HL-60 (cell line): ENCODE measurements around the gene CC2D2B.
"Not testable (repeated sequence)": the region's sequence is repeated elsewhere in the genome, so short reads cannot be mapped to it uniquely, and the experiment has no call there.

ENCODE experiments used
- DNase-seq, 2 experiments: peaks; one replicate each; pipeline ENCODE4 v3.0.0-alpha.2; 2010 to 2020; ENCODE audit warnings: low read depth in 1 of 2, low spot score in 1 of 2
- H3K27ac ChIP-seq: fragments of 250-450 bp; sonication (Bioruptor Pico); replicated peaks from 2 replicates; pipeline ENCODE4 v1.5.1; 2020; ENCODE audit warnings: mild to moderate bottlenecking, moderate library complexity
- H3K27me3 ChIP-seq: fragments of 250-450 bp; sonication (Bioruptor Pico); 2 replicates; pipeline ENCODE4 v1.5.1; 2021; ENCODE audit warnings: mild to moderate bottlenecking, moderate library complexity; ENCODE audit not compliant: insufficient read depth, poor library complexity, severe bottlenecking
- H3K4me3 ChIP-seq: replicated peaks from 2 replicates; pipeline ENCODE4 v1.5.1; 2011; ENCODE audit warnings: mild to moderate bottlenecking, control low read depth, low read length; ENCODE audit not compliant: insufficient read depth
- CTCF ChIP-seq: IDR thresholded peaks from one replicate; pipeline ENCODE4 v1.5.1; 2011; ENCODE audit warnings: low read length, control low read depth, inconsistent platforms; ENCODE audit not compliant: insufficient read depth
- GABPA ChIP-seq: IDR thresholded peaks from 2 replicates; pipeline ENCODE4 v1.6.1; 2012; ENCODE audit warnings: low read depth
- POLR2AphosphoS5 ChIP-seq: IDR thresholded peaks from 2 replicates; pipeline ENCODE4 v1.6.1; 2012; ENCODE audit warnings: low read depth
- SPI1 ChIP-seq: IDR thresholded peaks from 2 replicates; pipeline ENCODE4 v1.6.1; 2012; ENCODE audit warnings: low read depth, mild to moderate bottlenecking, borderline replicate concordance
- TF ChIP-seq, protein P1 (sequence below): IDR thresholded peaks from 2 replicates; pipeline ENCODE4 v1.6.1; 2012; ENCODE audit warnings: low read depth; ENCODE audit not compliant: insufficient replicate concordance

The CC2D2B gene

GRCh38 chr10:95988702-95989101, 80.9 kb downstream of the CC2D2B start:
- Histone ChIP-seq H3K27me3 (peaks cover 3% of the 10 kb centered on the region), H3K4me3 (no peak overlapping the region), H3K27ac (no peak overlapping the region)
- TF ChIP-seq, protein P1, sequence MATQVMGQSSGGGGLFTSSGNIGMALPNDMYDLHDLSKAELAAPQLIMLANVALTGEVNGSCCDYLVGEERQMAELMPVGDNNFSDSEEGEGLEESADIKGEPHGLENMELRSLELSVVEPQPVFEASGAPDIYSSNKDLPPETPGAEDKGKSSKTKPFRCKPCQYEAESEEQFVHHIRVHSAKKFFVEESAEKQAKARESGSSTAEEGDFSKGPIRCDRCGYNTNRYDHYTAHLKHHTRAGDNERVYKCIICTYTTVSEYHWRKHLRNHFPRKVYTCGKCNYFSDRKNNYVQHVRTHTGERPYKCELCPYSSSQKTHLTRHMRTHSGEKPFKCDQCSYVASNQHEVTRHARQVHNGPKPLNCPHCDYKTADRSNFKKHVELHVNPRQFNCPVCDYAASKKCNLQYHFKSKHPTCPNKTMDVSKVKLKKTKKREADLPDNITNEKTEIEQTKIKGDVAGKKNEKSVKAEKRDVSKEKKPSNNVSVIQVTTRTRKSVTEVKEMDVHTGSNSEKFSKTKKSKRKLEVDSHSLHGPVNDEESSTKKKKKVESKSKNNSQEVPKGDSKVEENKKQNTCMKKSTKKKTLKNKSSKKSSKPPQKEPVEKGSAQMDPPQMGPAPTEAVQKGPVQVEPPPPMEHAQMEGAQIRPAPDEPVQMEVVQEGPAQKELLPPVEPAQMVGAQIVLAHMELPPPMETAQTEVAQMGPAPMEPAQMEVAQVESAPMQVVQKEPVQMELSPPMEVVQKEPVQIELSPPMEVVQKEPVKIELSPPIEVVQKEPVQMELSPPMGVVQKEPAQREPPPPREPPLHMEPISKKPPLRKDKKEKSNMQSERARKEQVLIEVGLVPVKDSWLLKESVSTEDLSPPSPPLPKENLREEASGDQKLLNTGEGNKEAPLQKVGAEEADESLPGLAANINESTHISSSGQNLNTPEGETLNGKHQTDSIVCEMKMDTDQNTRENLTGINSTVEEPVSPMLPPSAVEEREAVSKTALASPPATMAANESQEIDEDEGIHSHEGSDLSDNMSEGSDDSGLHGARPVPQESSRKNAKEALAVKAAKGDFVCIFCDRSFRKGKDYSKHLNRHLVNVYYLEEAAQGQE, result no peak
- TF ChIP-seq CTCF (no peak), GABPA (no peak), POLR2AphosphoS5 (no peak), SPI1 (no peak)
- DNase-seq, result no peak

GRCh38 chr10:95994376-95994775, 86.6 kb downstream of the CC2D2B start:
- H3K4me3 ChIP-seq, H3K27me3 ChIP-seq, DNase-seq, H3K27ac ChIP-seq: not testable (repeated sequence)

DNA sequence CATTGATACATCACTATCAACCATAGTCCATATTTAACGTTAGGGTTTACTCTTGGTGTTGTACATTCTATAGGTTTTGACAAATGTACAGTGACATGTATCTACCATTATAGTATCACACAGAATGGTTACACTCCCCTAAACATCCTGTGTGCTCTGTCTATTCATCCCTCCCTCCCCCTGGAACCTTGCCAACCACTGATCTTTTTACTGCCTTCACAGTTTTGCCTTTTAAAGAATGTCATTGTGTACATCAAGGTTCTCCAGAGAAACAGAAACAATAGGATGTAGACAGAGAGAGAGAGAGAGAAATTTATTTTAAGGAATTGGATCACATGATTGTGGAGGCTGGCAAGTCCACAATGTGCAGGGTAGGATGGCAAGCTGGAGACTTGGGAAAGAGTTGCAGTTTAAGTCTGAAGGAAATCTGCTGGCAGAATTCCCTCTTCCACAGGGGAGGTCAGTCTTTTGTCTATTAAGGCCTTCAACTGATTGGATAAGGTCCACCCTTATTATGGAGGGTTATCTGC, 90.5 kb downstream of the CC2D2B start:
- no peak overlapping the region for H3K27ac ChIP-seq
- TF ChIP-seq CTCF (no peak), SPI1 (no peak), GABPA (no peak), POLR2AphosphoS5 (no peak)
- TF ChIP-seq, protein P1, result no peak
- H3K27me3 ChIP-seq, result no peaks in the 10 kb centered on the region
- H3K4me3 ChIP-seq, result no peak overlapping the region
- DNase-seq, result no peak

DNA sequence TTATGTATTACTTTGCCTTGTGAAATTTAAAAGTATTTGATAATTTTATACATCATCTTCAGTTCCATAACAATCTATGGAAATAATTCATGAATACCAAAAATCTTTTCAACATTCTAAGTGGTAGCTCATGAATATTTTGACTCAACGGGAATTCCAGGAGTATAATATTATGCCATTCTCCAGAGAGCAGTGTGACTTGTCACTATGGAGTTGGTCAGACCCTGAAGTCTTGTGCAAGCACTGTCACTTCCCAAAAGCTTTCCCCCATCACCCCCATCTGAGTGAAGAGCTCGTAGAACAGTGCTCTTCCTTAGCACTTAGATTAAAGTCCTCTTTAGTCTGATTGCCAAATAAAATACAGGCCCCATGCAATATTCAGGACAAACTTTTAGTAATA, 106.2 kb downstream of the CC2D2B start:
- H3K27ac ChIP-seq, result no peak overlapping the region
- TF ChIP-seq GABPA (no peak), POLR2AphosphoS5 (no peak), CTCF (no peak), SPI1 (no peak)
- TF ChIP-seq, protein P1, result no peak
- H3K4me3 ChIP-seq, result no peak overlapping the region
- DNase-seq, result no peak
- no peaks in the 10 kb centered on the region for H3K27me3 ChIP-seq
